NCI-H526 (cell line): ENCODE data around the gene ALOXE3.
"Not testable (repeated sequence)": the region's sequence is repeated elsewhere in the genome, so short reads cannot be mapped to it uniquely, and the experiment has no call there.

Experiments
- DNase-seq, 2 experiments: peaks; one replicate each; lab custom pipeline; 2025; lab: John Stamatoyannopoulos, UW

ALOXE3 gene

GRCh38 chr17:8096541-8096940 lies 21.8 kb downstream of the ALOXE3 start:
- no peak for DNase-seq

- DNase-seq = no peak
Observed at GRCh38 chr17:8095361-8095760, 23.0 kb downstream of the ALOXE3 start.

- peak; percentile 86 to 92 for DNase-seq
Observed at GRCh38 chr17:8091033-8091687, 27.2 kb downstream of the ALOXE3 start.

GRCh38 chr17:8089728-8090127 lies 28.6 kb downstream of the ALOXE3 start:
- no peak for DNase-seq

- DNase-seq = peak in 1 of 2 experiments; percentile 42
Observed at GRCh38 chr17:8087952-8088230, 30.4 kb downstream of the ALOXE3 start.

- peak in 1 of 2 experiments; percentile 44 for DNase-seq
Observed at GRCh38 chr17:8087075-8087951, 31.0 kb downstream of the ALOXE3 start, which contains the start of gene ALOX12B. Gene ALOX12B (minus strand): TSS chr17:8087716. CDS start chr17:8087442, 274 bp downstream.

- DNase-seq = no peak
Observed at GRCh38 chr17:8084250-8084649, 34.1 kb downstream of the ALOXE3 start.

GRCh38 chr17:8082292-8082691 lies 36.0 kb downstream of the ALOXE3 start:
- DNase-seq = no peak

GRCh38 chr17:8081876-8082275 lies 36.4 kb downstream of the ALOXE3 start:
- no peak for DNase-seq

GRCh38 chr17:8080799-8081219 lies 37.5 kb downstream of the ALOXE3 start:
- DNase-seq = peak in 1 of 2 experiments; percentile 54

- DNase-seq = peak in 1 of 2 experiments; percentile 40
Observed at GRCh38 chr17:8080208-8080798, 38.0 kb downstream of the ALOXE3 start.

GRCh38 chr17:8079291-8080207 lies 38.8 kb downstream of the ALOXE3 start:
- DNase-seq = peak; percentile 66 to 88

GRCh38 chr17:8077939-8078338 lies 40.4 kb downstream of the ALOXE3 start:
- DNase-seq = not testable (repeated sequence)

- DNase-seq = no peak
Observed at GRCh38 chr17:8076502-8077266, 41.6 kb downstream of the ALOXE3 start.

GRCh38 chr17:8075574-8076342 lies 42.6 kb downstream of the ALOXE3 start:
- DNase-seq = no peak

GRCh38 chr17:8075081-8075480 lies 43.2 kb downstream of the ALOXE3 start:
- no peak for DNase-seq

GRCh38 chr17:8074554-8074953 lies 43.8 kb downstream of the ALOXE3 start:
- DNase-seq = no peak

GRCh38 chr17:8073627-8074484 lies 44.5 kb downstream of the ALOXE3 start:
- peak; percentile 38 to 76 for DNase-seq
